Natural killer cell (primary cell): Measurements from ENCODE around the gene PCDHA13. TPM values are rescaled to one million over a fixed set of nuclear protein-coding genes. Genes with fewer than 3 reads are reported as not detected.
"Not testable (repeated sequence)": the region's sequence is repeated elsewhere in the genome, so short reads cannot be mapped to it uniquely, and the experiment has no call there.

ENCODE experiments used
- ATAC-seq, 3 donors: fragments of 150-1000 bp in 2 of 3; fragments of 200-7000 bp in 1 of 3; cut with Tn5 transposase; 1 replicate in 1 of 3; 2 replicates in 2 of 3; pipeline ENCODE4 v1.10.0; 2021; ENCODE audit warnings: mild to moderate bottlenecking in 2 of 3, moderate library complexity in 2 of 3
- DNase-seq, 2 donors: peaks; one replicate each; pipeline versions ENCODE4 v3.0.0 to v3.0.0-alpha.2; 2013 to 2021; ENCODE audit warnings: mixed read lengths in 1 of 2
- H3K27ac ChIP-seq: one replicate; pipeline ENCODE4 v1.5.1; 2013; ENCODE audit warnings: mild to moderate bottlenecking, low read length
- H3K27me3 ChIP-seq: one replicate; pipeline ENCODE4 v1.6.1; 2013; ENCODE audit warnings: low read length; ENCODE audit not compliant: control insufficient read depth, insufficient read depth
- H3K36me3 ChIP-seq: one replicate; pipeline ENCODE4 v1.6.1; 2013; ENCODE audit warnings: low read length; ENCODE audit not compliant: control insufficient read depth, insufficient read depth
- H3K4me1 ChIP-seq: one replicate; pipeline ENCODE4 v1.6.1; 2013; ENCODE audit warnings: low read length; ENCODE audit not compliant: control insufficient read depth, insufficient read depth
- H3K4me3 ChIP-seq: one replicate; pipeline ENCODE4 v1.5.1; 2013; ENCODE audit warnings: low read length
- H3K9me3 ChIP-seq: one replicate; pipeline ENCODE4 v1.6.1; 2013; ENCODE audit warnings: low read length; ENCODE audit not compliant: control insufficient read depth, insufficient read depth
- H3K27ac Mint-ChIP-seq, 2 donors: one replicate each; pipeline ENCODE4 v1.8.0; 2022; ENCODE audit warnings: mild to moderate bottlenecking in 2 of 2, mixed read lengths in 2 of 2, moderate library complexity in 1 of 2
- H3K27me3 Mint-ChIP-seq, 2 donors: one replicate each; pipeline ENCODE4 v1.8.0; 2022; ENCODE audit warnings: low read depth in 2 of 2, mixed read lengths in 2 of 2
- H3K36me3 Mint-ChIP-seq: one replicate; pipeline ENCODE4 v1.8.0; 2022; ENCODE audit warnings: mixed read lengths
- H3K4me1 Mint-ChIP-seq, 2 donors: one replicate each; pipeline ENCODE4 v1.8.0; 2022; ENCODE audit warnings: mixed read lengths in 2 of 2
- H3K4me3 Mint-ChIP-seq: one replicate; pipeline ENCODE4 v1.8.0; 2022; ENCODE audit warnings: mild to moderate bottlenecking, moderate library complexity, mixed read lengths
- H3K9me3 Mint-ChIP-seq, 2 donors: one replicate each; pipeline ENCODE4 v1.8.0; 2022; ENCODE audit warnings: mixed read lengths in 2 of 2
- WGBS: methylation state at CpG from one replicate; pipeline ENCODE4 v1.1.7; 2013; ENCODE audit warnings: missing lambda C conversion rate; ENCODE audit not compliant: insufficient coverage; 5-methylcytosine and 5-hydroxymethylcytosine counted together
- intact Hi-C: fragments of 100-400 bp; cut with micrococcal nuclease; formaldehyde crosslinking; loops from one replicate; pipeline ENCODE4 v1.14.2; 2022
- total RNA-seq, 4 donors: library from RNA; stranded (reverse); fragments of 120-200 nt in 1 of 4; gene quantifications; one replicate each; pipeline versions ENCODE4 v1.2.3 to v1.2.4, GENCODE V29; 2013 to 2022
- TF ChIP-seq, protein P1 (sequence below): fragments of 200-600 bp; IDR thresholded peaks from one replicate; pipeline ENCODE4 v1.8.0; 2022; ENCODE audit warnings: antibody characterized with exemption

The PCDHA13 gene, protein sequence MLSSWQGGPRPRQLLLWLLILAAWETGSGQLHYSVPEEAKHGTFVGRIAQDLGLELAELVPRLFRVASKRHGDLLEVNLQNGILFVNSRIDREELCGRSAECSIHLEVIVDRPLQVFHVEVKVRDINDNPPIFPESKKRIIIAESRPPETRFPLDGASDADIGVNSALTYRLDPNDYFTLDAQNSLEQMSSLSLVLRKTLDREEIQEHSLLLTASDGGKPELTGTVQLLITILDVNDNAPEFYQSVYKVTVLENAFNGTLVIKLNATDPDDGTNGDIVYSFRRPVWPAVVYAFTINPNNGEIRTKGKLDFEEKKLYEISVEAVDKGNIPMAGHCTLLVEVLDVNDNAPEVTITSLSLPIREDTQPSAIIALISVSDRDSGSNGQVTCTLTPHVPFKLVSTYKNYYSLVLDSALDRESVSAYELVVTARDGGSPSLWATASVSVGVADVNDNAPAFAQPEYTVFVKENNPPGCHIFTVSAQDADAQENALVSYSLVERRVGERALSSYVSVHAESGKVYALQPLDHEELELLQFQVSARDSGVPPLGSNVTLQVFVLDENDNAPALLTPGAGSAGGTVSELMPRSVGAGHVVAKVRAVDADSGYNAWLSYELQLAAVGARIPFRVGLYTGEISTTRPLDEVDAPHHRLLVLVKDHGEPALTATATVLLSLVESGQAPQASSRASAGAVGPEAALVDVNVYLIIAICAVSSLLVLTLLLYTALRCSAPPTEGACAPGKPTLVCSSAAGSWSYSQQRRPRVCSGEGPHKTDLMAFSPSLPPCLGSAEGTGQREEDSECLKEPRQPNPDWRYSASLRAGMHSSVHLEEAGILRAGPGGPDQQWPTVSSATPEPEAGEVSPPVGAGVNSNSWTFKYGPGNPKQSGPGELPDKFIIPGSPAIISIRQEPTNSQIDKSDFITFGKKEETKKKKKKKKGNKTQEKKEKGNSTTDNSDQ
- not detected for total RNA-seq
- total RNA-seq (2013) = not detected

DNA sequence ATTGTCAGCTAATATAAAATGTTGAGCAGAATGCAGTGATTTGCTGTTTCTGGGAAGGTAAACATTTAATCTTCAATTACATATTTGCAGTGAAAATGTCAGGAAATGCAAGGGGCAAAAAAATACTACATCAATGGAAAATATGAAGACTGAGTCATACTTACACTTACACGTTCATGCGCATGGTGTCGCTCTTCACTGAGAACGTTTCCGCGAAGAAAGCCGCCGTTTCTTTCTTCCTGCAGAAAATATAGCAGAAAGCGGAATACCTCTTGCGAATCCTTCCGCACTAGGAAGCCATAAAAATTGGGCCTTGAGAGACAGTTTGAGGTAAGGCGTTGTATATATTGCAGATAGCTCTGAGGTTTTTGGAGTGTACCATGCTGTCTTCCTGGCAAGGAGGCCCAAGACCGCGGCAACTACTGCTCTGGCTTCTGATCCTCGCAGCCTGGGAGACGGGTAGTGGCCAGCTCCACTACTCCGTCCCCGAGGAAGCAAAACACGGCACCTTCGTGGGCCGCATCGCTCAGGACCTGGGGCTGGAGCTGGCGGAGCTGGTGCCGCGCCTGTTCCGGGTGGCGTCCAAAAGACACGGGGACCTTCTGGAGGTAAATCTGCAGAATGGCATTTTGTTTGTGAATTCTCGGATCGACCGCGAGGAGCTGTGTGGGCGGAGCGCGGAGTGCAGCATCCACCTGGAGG, at the start of gene PCDHA13:
PCDHA13 (plus strand) TSS at position 236 of the 702 bp plus-strand sequence; CDS start at position 381, 145 bp downstream.
- Mint-ChIP-seq H3K27ac (no peak within 1 kb of the TSS), H3K9me3 (peaks cover 8 to 16% of the 10 kb centered on the region in 2 donors), H3K4me3 (no peak within 1 kb of the TSS), H3K36me3 (no peaks in the 10 kb centered on the region), H3K27me3 (peaks cover 6% of the 10 kb centered on the region in 2 donors), H3K4me1 (no peaks in the 10 kb centered on the region)
- Histone ChIP-seq H3K27ac (no peak within 1 kb of the TSS), H3K4me3 (no peak within 1 kb of the TSS), H3K9me3 (peaks cover 14% of the 10 kb centered on the region), H3K27me3 (peaks cover 5% of the 10 kb centered on the region), H3K4me1 (no peaks in the 10 kb centered on the region), H3K36me3 (no peaks in the 10 kb centered on the region)
- DNase-seq (no peak), ATAC-seq (no peak)
- TF ChIP-seq, protein P1, sequence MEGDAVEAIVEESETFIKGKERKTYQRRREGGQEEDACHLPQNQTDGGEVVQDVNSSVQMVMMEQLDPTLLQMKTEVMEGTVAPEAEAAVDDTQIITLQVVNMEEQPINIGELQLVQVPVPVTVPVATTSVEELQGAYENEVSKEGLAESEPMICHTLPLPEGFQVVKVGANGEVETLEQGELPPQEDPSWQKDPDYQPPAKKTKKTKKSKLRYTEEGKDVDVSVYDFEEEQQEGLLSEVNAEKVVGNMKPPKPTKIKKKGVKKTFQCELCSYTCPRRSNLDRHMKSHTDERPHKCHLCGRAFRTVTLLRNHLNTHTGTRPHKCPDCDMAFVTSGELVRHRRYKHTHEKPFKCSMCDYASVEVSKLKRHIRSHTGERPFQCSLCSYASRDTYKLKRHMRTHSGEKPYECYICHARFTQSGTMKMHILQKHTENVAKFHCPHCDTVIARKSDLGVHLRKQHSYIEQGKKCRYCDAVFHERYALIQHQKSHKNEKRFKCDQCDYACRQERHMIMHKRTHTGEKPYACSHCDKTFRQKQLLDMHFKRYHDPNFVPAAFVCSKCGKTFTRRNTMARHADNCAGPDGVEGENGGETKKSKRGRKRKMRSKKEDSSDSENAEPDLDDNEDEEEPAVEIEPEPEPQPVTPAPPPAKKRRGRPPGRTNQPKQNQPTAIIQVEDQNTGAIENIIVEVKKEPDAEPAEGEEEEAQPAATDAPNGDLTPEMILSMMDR = no peak
- intact Hi-C loops = no loop called here
- WGBS = 15% methylated on average over 29 of the region's 35 CpGs

DNA sequence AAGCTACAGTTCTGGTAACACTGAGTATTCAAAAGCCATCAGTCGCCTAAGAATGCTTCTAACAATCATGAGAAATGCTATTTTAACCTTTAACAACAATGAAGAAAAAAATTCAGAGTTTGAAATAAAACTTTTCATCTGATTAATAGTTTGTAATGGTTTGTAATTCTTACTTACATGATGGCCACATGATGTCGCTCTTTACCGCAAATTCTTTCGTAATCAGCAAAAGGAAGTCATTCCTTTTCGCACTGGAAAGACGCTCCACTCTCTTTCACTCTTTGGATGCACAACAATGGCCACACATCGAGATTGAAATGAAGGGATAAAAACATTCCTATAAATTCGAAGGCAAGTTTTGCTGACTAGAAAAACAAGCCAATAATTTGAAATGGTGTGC, 47.9 kb upstream of the PCDHA13 start, which contains the start of gene PCDHA7:
PCDHA7 (plus strand) TSS at position 277 of the 400 bp plus-strand sequence; CDS start at position 392, 115 bp downstream.
- Histone ChIP-seq H3K36me3 (no peaks in the 10 kb centered on the region), H3K4me1 (no peaks in the 10 kb centered on the region), H3K9me3 (peaks cover 10% of the 10 kb centered on the region), H3K27ac (no peak within 1 kb of the TSS), H3K4me3 (no peak within 1 kb of the TSS), H3K27me3 (peaks cover 11% of the 10 kb centered on the region)
- Mint-ChIP-seq H3K27me3 (peaks cover 11 to 12% of the 10 kb centered on the region in 2 donors), H3K27ac (no peak within 1 kb of the TSS), H3K4me3 (no peak within 1 kb of the TSS), H3K4me1 (no peaks in the 10 kb centered on the region), H3K9me3 (peaks cover 8 to 15% of the 10 kb centered on the region in 2 donors), H3K36me3 (peaks cover 8% of the 10 kb centered on the region)
- WGBS = 22% methylated on average over 7 of the region's 8 CpGs
- TF ChIP-seq, protein P1 = no peak
- intact Hi-C loops = no loop called here
- ATAC-seq (no peak), DNase-seq (no peak)

DNA sequence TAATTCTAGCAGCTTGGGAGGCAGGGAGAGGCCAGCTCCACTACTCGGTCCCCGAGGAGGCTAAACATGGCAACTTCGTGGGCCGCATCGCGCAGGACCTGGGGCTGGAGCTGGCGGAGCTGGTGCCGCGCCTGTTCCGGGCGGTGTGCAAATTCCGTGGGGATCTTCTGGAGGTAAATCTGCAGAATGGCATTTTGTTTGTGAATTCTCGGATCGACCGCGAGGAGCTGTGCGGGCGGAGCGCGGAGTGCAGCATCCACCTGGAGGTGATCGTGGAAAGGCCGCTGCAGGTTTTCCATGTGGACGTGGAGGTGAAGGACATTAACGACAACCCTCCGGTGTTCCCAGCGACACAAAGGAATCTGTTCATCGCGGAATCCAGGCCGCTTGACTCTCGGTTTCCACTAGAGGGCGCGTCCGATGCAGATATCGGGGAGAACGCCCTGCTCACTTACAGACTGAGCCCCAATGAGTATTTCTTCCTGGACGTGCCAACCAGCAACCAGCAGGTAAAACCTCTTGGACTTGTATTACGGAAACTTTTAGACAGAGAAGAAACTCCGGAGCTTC, 47.4 kb upstream of the PCDHA13 start:
- H3K4me3 ChIP-seq, H3K4me1 ChIP-seq, H3K36me3 Mint-ChIP-seq, H3K27ac Mint-ChIP-seq, H3K4me1 Mint-ChIP-seq, H3K9me3 ChIP-seq, DNase-seq, intact Hi-C loops, H3K36me3 ChIP-seq, H3K4me3 Mint-ChIP-seq, H3K27ac ChIP-seq, ATAC-seq: not testable (repeated sequence)
- H3K27me3 Mint-ChIP-seq = peaks cover 11 to 12% of the 10 kb centered on the region in 2 donors
- H3K27me3 ChIP-seq = peaks cover 11% of the 10 kb centered on the region
- H3K9me3 Mint-ChIP-seq = peaks cover 8 to 15% of the 10 kb centered on the region in 2 donors
- whole genome bisulfite sequencing = 37% methylated on average over 27 of the region's 38 CpGs
